GM21526 (cell line): ENCODE results near the gene ARHGAP29.

ENCODE experiments used
- ATAC-seq: cut with Tn5 transposase; IDR thresholded peaks from one replicate; pipeline ENCODE4 v1.9.1; 2021; ENCODE audit warnings: moderate library complexity; ENCODE audit not compliant: unreplicated experiment, low FRiP score

ARHGAP29 gene

DNA sequence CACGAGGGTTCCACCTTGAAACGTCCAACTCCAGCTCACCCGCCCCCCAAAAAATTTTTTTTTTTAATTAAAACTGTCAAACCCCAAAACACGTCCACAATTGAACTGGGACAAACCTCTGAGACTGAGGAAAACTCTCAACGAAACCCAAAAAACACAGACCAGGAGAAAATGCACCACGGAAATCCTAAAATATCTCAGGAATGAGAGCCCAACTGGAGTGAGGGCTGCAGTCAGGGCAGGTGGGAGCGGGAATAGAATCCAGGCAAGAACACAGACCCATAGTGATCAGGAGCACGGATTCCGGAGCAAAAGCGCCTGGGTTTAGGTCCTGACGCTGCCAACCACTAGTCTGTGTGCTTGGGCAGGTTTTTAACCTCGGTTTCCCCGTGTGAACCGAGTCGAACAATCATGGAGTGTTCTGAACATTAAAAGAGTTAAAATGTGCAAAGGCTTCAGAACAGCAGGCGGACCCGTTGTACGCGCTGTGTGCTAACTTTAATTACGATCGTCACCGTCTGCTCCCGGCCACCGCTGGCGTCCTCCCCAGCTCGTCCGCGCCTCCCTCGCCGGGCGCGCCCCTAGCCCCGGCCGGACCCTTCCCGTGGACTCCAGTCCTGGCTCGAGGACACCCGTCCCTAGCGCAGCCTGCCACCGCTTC lies 624 bp downstream of the ARHGAP29 start:
- ATAC-seq, result no peak

DNA sequence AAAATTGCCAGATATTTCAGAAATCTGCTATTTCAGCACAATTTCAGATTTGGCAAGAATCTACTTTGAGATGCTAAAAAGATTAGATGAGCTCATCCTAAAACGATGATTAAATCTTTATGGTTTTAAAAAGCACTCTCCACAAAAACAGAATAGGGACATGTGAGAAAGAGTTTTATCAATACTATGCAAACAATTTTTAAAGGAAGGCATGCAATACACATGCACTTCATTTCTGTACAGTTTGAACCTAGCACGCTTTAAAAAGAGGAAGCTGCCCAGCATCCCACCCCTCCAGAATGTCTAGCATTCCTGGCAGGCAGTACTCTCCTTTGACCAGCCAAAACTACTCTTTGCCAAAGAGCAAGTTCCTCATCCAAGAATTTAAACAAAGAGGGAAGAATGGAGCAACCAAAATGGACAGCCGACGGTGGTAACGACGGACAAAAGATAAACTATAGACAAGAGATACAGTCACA lies 1.3 kb downstream of the ARHGAP29 start:
- no peak for ATAC-seq

DNA sequence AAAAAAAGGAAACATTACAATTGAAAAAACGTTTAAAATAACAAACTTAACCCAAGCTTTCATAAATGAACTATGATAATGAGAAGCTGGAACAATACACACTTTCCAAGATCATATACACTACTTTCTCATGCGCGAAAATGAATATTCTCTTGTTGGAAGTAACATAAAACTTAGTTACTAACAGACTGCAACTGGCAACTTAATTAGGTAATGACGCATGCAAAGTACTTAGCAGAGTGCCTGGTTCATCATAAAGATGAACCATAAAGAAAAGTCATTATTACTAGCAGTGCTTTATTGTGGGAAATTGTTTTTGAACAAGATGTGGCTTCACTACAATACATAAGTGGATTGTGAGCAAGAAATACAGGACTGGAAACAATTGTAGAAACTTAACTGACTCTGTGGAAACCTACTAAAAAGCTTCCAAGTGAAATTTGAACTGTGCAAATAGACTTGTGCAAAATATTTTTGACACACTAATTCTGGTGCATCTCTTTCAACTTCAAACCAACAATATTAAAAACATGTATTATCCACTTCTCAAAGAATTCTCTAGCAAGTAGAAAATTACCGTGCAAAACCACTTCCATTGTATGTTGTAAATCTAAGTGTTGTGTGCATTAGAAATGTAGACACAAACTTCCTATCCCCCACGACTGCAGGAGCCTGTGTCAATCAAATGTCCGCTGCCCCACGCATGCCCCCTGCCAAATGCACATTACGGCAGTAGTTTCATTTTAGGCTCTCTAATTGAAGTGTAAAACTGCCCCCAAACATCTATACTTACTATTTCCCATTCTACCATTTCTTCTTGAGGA lies 2.0 kb downstream of the ARHGAP29 start:
- ATAC-seq, result no peak

DNA sequence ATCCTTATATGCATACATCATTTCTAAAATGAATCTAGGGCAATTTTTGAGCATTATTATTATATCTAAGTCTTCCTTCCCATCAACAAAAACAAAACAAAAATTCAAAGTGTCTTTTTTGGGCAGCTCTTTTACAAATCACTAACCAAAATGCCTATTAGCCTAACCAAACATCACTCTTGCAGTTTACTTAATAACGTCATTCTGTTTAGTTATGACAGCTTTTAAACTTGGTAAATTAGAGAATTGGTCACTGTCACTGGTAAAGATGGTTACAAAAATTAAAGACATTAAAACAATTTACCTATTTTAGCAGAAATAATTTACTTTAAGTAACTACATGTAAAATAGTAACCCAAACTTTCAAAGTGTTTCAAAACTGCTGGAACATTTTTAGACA lies 2.8 kb downstream of the ARHGAP29 start:
- no peak for ATAC-seq

DNA sequence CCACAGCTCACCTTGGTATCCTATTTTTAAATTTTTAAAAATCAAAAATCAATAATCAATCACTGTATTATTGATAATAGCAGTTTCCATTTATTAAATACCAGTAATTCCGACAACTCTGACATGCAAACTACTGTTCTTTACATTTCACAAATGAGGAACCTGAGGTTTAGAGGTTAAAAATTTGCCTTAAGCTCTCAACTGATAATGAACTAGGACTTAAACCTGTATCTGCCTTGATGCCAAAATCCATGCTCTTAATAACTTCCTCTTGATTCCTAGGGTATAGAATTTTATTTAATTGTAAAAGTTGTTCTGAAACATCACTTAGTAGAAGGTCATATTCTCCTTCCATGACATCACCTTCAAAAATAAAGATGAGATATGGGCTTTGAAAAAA lies 5.6 kb downstream of the ARHGAP29 start:
- no peak for ATAC-seq

DNA sequence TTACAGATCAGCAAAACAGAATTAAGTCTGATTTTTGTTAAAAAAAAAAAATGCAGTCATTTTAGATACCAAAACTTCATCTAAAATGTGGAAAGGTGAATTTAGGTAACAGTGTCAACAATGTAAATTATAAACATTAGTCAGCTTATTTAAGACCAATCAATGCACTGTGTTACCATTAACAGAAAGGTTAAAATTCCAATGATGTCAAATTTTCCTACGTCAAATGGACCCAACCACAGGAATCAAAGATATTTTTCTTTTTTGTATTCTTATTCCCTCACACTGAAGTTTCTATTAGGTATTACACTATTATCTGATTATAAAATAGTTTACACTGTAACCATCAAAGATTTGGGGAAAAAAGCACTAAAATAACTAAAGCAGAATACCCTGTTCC lies 6.5 kb downstream of the ARHGAP29 start:
- no peak for ATAC-seq

DNA sequence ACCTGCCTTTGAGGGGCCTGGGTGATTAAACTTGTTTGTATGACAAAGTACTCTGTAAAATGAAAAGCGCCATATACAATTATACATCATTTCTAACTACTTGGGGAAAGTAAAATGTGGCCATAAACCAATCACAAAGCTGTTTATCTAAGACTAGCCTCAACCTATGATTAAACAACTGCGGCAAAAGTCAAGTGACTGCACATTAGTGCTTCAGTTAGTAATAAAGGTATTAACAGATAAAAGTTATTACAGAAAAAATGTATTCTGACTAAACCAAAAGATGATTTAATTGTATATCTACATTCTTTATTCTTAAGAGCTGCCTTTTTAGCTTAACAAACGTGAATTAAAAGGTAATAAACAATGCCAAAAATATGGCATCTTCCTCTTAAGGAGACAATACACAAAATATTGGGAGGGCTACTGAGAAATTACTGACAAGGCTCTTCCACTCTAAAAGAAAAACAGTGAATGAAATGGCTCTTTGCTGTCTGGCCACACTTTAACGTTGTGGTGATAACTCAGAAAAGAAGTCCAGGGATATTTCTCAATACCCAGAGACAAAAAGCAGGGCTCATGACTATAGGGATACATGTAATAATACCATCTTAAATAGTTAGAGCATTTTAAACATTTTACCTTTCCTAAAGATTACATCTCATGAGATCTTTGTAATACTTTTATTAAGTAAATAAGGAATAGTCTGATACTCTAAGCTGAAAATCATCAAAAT lies 8.6 kb downstream of the ARHGAP29 start:
- ATAC-seq, result no peak

DNA sequence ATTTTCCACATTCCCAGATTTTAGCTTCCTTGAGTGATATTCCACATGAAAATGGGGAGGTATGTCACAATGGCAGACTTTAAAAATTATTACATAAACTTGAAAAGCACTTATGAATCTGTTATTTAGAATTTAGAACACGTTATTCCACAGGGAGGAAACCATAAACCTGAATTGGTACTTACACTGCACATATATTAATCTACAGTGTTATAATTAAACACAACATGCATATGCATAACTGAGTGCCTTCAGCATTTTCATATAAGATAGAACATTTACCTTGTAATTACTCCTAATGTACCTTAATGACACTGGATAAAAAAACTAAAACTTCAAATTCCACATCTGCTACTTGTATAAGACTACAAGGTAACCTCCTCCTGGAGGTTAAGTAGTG lies 9.8 kb downstream of the ARHGAP29 start:
- no peak for ATAC-seq

DNA sequence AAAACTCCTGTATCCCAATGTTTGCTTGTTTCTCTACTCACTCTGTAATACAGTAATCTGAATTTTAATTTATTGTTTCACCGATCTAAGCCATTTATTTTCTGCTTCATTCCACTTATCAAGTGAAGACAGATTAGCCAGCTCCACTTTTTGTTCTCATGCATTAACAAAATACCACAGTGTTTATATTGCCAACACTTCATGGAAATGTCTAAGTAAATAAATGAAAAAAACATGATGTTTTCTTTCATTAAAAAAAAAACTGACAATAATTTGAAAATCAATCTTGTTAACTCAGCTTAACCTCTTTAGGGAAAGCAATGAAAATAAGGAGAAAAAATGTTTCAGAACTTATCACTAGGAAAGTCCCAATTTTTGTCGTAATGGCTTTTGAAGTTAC lies 11.5 kb downstream of the ARHGAP29 start:
- ATAC-seq, result no peak

DNA sequence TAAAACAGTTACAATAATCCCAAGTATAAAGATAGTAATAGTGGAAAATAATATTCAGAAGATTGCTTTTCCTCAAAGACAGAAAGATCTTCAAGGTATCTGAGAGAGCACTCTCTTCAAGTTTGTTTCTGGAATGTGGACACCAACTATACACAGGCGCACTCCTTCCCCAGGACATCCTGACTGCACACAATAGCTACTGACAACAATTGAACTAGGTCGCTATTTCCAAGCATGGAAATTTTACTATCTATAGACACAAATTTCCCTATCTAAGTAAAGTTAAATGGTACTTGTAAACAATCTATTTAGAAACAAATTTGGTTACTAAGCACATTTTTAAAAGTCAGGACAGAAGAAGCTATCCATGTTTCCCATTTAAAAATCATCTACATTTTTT lies 19.1 kb downstream of the ARHGAP29 start:
- ATAC-seq, result no peak

DNA sequence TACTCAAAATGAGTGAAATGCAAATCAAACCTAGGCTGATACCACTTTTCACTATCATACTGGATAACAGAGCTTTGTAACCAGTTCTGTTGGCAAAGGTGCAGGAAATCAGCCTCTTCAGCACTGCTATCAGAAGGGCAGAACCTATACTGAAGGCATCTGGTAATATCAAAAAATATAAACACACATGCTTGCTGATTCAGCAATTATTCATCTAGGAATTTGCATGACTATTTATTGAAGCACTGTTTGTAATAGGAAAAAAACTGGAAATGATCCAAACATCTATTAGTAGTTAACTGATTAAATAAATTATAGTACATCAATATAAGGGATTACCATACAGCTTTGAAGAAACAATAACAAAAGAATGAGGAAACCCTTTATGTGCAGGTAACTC lies 21.4 kb downstream of the ARHGAP29 start:
- ATAC-seq, result no peak

DNA sequence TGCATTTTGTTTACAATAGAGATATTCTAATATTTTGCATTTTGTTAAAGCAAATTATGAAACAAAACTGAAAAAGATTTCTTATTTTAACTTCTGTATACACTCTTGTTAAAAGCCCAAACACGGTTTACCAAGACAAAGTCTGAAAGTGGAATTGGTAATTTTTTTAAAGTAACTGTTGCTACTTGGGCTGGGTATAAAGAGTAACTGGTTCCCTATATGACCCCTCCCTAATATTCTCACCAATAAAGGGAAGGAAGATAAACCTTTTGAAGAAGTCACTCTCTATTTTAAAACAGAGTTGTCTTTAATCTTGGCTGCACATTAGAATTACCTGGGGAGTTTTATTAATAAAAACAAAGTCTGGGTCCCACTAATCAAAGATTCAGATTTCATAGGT lies 27.4 kb downstream of the ARHGAP29 start:
- ATAC-seq, result no peak

DNA sequence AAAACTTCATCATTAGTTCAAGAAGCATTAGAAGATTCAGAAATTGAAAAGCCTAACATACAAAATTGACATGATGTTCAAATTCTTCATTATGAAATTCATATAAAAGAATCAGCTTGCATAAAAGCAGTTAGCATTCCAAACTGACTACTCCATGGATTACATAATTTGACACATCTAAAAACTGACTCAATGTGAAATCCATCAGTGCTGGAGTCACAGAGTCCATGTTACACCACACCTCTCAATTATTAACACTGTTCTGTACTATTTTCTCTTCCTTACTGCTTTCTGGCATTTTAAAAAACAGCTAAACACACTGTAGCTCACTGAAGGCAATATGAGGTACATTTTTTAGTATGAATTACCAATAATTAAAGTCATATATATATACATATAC lies 28.0 kb downstream of the ARHGAP29 start:
- no peak for ATAC-seq

DNA sequence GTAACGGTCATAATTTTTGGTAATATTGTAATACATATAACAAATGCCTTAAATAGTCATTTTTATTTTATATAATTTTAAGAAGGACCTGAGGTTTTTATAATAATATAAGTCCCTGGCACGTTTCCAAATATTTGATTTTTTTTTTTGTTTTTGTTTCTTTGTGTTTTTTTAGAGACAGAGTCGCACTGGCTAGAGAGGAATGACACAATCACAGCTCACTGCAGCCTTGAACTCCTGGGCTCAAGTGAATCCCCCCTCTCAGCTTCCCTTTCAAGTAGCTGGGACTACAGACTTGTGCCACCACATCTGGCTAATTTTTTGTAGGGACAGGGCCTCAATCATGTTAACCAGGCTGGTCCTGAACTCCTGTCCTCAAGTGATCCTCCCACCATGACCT lies 29.7 kb downstream of the ARHGAP29 start:
- ATAC-seq, result no peak

DNA sequence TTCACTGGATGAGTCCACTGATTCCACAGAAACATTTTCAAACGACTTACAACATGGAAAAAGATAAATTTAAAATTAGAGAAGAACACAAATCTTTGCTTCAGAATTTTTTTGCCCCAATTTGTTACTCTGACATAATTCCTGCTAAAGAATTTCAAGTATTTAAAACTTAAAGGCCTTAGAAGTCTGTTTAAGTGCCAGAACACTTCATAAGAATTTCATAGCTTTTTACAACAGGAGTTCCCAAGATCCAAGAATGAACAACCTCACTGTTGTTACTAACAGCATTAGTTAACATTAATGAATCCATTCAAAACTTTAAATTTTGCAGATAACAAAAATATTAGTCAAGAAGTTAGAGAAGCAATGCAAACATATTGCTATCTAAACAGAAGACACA lies 31.7 kb downstream of the ARHGAP29 start:
- ATAC-seq, result no peak

DNA sequence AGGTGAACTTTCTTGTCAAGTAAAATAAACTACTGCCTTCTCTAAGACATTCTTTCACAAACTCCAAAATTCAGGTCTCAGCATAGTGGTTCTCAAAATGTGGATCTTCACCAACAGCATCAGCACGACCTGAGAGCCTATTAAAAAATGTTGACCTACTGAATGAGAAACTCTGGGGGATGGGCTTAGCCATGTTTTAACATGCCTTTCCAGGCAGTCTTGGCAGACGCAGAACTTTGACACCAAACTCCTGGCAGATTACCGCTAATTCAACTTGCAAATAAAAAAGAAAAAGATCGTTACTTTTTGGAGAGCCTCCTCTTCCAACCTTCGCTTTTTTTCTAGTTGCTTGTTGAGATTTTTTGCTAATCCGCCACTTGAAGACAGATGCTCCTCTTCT lies 35.1 kb downstream of the ARHGAP29 start:
- no peak for ATAC-seq

DNA sequence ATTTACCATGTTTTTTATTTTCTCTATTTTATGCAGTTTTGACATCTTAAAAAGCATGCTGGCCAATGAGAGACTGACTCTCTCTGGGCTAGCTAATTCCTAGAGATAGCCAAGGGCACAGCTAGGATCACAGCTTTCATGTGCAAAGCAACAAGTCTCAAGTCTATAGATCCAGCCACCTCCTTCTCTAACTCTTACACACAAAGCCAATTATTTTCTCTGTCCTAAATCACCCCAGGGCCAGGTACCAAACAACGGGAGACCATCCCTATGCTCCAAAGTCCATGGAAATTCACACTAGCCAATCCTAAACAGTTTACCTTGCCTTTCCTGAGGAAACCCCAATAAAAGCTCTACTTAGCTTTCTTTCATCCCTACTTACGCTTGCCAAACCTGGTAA lies 38.0 kb downstream of the ARHGAP29 start:
- no peak for ATAC-seq

DNA sequence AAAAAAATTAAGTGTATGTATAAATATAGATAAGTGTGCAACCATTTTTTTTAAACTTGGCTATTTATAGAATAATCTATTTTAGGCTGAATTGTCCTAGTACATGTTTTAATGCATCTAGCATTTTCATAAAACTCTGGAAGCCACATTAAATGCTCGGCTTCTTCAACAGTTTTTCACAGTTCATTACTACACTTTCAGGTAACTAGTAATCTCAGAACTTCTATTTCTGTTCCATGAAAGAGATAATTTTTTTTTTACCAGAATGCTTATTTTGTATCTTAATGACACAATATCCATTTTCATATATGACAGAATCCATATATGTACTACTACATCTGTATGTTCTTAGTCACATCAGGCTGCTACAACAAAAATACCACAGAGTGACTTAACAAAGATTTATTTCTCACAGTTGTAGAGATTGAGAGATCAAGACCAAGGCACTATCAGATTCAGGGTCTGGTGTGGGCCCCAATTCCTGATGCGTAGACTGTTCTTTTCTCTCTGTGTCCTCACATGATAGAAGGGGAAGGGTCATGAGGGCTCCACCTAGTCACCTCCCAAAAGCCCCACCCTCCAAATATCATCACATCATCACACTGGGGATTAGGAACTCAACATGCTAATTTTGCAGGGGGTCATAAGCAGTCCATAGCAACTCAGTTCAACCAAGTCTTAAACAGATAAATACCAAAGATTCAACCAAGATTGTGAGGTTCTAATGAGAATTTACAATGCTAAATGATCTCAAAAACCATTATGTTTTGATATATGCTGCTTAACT lies 43.1 kb downstream of the ARHGAP29 start:
- no peak for ATAC-seq

DNA sequence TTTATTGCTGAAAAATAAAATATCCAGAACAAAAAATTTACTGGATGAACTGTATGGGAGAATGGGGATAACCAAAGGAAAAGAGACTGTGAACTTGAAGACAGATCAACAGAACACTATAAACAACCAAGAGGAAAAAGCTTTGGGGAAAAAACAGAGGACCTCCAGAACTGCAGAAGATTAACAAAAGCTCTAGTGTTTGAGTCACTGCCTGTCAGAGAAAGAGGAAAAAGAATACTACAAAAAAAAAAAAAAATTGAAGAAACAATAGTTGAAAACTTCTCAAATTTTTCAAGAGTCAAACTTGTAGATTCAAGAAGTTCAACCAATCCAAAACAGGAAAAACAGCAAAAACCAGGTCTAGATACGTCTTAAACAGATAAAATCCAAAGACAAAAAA lies 44.3 kb downstream of the ARHGAP29 start:
- ATAC-seq, result no peak

DNA sequence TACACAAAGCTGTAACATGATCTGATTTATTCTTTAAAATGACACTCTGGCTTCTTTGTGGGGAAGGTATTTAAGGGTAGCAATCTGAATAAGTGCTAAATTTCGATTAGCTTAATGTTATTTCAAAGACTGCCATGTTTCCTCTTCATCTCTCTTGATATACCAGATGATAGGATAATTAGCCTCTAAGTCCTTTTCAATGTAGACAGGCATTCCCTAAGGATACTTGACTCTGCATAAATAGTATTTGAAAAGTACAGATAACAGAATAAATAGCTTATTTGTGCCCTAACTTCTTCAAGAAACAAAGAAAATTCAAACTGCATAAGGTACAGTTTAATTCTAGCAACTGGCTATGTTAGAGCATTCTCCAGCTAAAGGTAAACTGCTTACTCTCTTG lies 46.2 kb downstream of the ARHGAP29 start:
- ATAC-seq, result no peak

DNA sequence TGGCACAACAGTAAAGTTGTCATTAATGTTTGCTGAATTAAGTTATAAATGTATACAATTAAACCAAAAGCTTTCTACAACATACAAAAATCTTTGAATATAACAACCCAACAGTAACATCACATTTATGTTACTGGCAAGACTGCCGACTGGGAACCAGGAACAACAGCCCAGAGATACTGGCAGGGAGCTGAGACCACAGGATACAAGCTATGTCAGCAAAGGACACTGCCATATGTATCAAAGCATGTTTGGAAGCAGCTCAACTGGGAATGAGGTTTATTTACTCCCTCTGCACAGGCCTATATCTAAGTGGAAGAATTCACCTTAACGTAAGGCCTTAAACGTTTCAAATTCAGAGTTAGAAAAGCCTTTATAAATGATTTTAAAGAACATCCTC lies 50.4 kb downstream of the ARHGAP29 start:
- ATAC-seq, result no peak
